GM21723 (cell line): ENCODE measurements around the gene LIMCH1.

ENCODE experiments used
- ATAC-seq: cut with Tn5 transposase; IDR thresholded peaks from one replicate; pipeline ENCODE4 v1.9.1; 2021; ENCODE audit warnings: mild to moderate bottlenecking, moderate library complexity; ENCODE audit not compliant: unreplicated experiment

Gene LIMCH1

GRCh38 chr4:41749631-41750039, 211.7 kb downstream of the LIMCH1 start:
- no peak for ATAC-seq
